CD14-positive monocyte (primary cell): Measurements from ENCODE around the gene UNC5CL. TPM values are rescaled to one million over a fixed set of nuclear protein-coding genes. Genes with fewer than 3 reads are reported as not detected.
A peak's percentile ranks its signal among the peaks of the same experiment; 100 is the strongest.

Experiments
- DNase-seq, 3 donors: peaks; one replicate each; pipeline ENCODE4 v3.0.0-alpha.2; 2011 to 2022
- H2AFZ ChIP-seq: 2 replicates; pipeline ENCODE4 v1.6.0; 2012; ENCODE audit warnings: mild to moderate bottlenecking, low read depth, low read length, inconsistent platforms; ENCODE audit not compliant: insufficient read depth, poor library complexity, severe bottlenecking
- H3K27ac ChIP-seq, 2 donors: 1 replicate in 1 of 2; 2 replicates in 1 of 2; pipeline ENCODE4 v1.5.1; 2012 to 2013; ENCODE audit warnings: low read length in 2 of 2, control low read depth in 1 of 2, inconsistent platforms in 1 of 2, low read depth in 1 of 2, mild to moderate bottlenecking in 1 of 2
- H3K27me3 ChIP-seq, 2 donors: one replicate each; pipeline versions ENCODE4 v1.6.0 to v1.6.1; 2011 to 2013; ENCODE audit warnings: low read length in 2 of 2; ENCODE audit not compliant: control insufficient read depth in 2 of 2, insufficient read depth in 2 of 2
- H3K36me3 ChIP-seq, 2 donors: replicated peaks in 1 of 2; 1 replicate in 1 of 2; 2 replicates in 1 of 2; pipeline versions ENCODE4 v1.5.1 to v1.6.1; 2012 to 2013; ENCODE audit warnings: low read length in 2 of 2, control low read depth in 1 of 2, inconsistent platforms in 1 of 2, mild to moderate bottlenecking in 1 of 2; ENCODE audit not compliant: insufficient read depth in 2 of 2, control insufficient read depth in 1 of 2
- H3K4me1 ChIP-seq, 2 donors: 1 replicate in 1 of 2; 2 replicates in 1 of 2; pipeline versions ENCODE4 v1.5.1 to v1.6.1; 2012 to 2013; ENCODE audit warnings: low read length in 2 of 2, control low read depth in 1 of 2, inconsistent platforms in 1 of 2, mild to moderate bottlenecking in 1 of 2, moderate library complexity in 1 of 2; ENCODE audit not compliant: insufficient read depth in 2 of 2, control insufficient read depth in 1 of 2
- H3K4me2 ChIP-seq: replicated peaks from 2 replicates; pipeline ENCODE3; 2012; ENCODE audit warnings: low read length, moderate library complexity, mild to moderate bottlenecking; ENCODE audit not compliant: poor library complexity, severe bottlenecking; ENCODE audit errors: extremely low read depth
- H3K4me3 ChIP-seq, 3 experiments: fragments of 200-600 bp in 1 of 3; sonication (generic) in 1 of 3; replicated peaks in 1 of 3; 1 replicate in 2 of 3; 2 replicates in 1 of 3; pipeline ENCODE4 v1.5.1; 2011 to 2013; ENCODE audit warnings: low read length in 3 of 3, mild to moderate bottlenecking in 3 of 3, control low read depth in 2 of 3, low read depth in 2 of 3, inconsistent platforms in 1 of 3, moderate library complexity in 1 of 3
- H3K79me2 ChIP-seq: 2 replicates; pipeline ENCODE4 v1.6.0; 2012; ENCODE audit warnings: mild to moderate bottlenecking, control low read depth, inconsistent platforms, low read length, moderate library complexity; ENCODE audit not compliant: insufficient read depth
- H3K9ac ChIP-seq: 2 replicates; pipeline ENCODE4 v1.6.0; 2017; ENCODE audit warnings: low read length, mild to moderate bottlenecking; ENCODE audit not compliant: insufficient read depth, poor library complexity, severe bottlenecking
- H3K9me3 ChIP-seq, 2 donors: replicated peaks in 1 of 2; 1 replicate in 1 of 2; 2 replicates in 1 of 2; pipeline versions ENCODE4 v1.5.1 to v1.6.1; 2012 to 2013; ENCODE audit warnings: low read length in 2 of 2, control low read depth in 1 of 2; ENCODE audit not compliant: control insufficient read depth in 1 of 2, insufficient read depth in 1 of 2
- H4K20me1 ChIP-seq: 2 replicates; pipeline ENCODE4 v1.6.0; 2012; ENCODE audit warnings: mild to moderate bottlenecking, low read length, control low read depth, moderate library complexity; ENCODE audit not compliant: insufficient read depth
- H3K27ac Mint-ChIP-seq, 7 donors: one replicate each; pipeline ENCODE4 v1.8.0; 2020; ENCODE audit warnings: mild to moderate bottlenecking in 7 of 7, mixed read lengths in 7 of 7, moderate library complexity in 6 of 7, inconsistent platforms in 2 of 7
- H3K27me3 Mint-ChIP-seq, 3 donors: one replicate each; pipeline ENCODE4 v1.8.0; 2021 to 2022; ENCODE audit warnings: low read depth in 3 of 3, mild to moderate bottlenecking in 3 of 3, mixed read lengths in 3 of 3, moderate library complexity in 3 of 3, inconsistent platforms in 1 of 3
- H3K36me3 Mint-ChIP-seq, 2 donors: one replicate each; pipeline ENCODE4 v1.8.0; 2020; ENCODE audit warnings: mixed read lengths in 2 of 2, inconsistent platforms in 1 of 2, mild to moderate bottlenecking in 1 of 2
- H3K4me1 Mint-ChIP-seq: one replicate; pipeline ENCODE4 v1.8.0; 2020; ENCODE audit warnings: mild to moderate bottlenecking, mixed read lengths
- H3K4me3 Mint-ChIP-seq, 2 donors: one replicate each; pipeline ENCODE4 v1.8.0; 2020; ENCODE audit warnings: mild to moderate bottlenecking in 2 of 2, mixed read lengths in 2 of 2, moderate library complexity in 1 of 2
- H3K9me3 Mint-ChIP-seq, 7 donors: one replicate each; pipeline ENCODE4 v1.8.0; 2020 to 2022; ENCODE audit warnings: mixed read lengths in 7 of 7, mild to moderate bottlenecking in 6 of 7, moderate library complexity in 6 of 7, inconsistent platforms in 2 of 7
- WGBS: methylation state at CpG from one replicate; pipeline ENCODE4 v1.1.5; 2013; ENCODE audit warnings: missing lambda C conversion rate; ENCODE audit not compliant: insufficient coverage; 5-methylcytosine and 5-hydroxymethylcytosine counted together
- intact Hi-C, 2 donors: fragments of 100-400 bp; cut with micrococcal nuclease; formaldehyde crosslinking; loops; one replicate each; pipeline versions ENCODE4 v1.15.0 to v1.15.1; 2023
- polyA plus RNA-seq, 3 donors: library from polyadenylated mRNA; depleted of rRNA in 1 of 3; unstranded in 2 of 3; stranded (reverse) in 1 of 3; fragments of 300-500 nt in 2 of 3; fragments of >200 nt in 1 of 3; fragmentation: Illumina TruSeq in 2 of 3; gene quantifications; 1 replicate in 2 of 3; 2 replicates in 1 of 3; pipeline ENCODE4 v1.2.3, GENCODE V29; 2012 to 2021
- TF ChIP-seq, protein P1 (sequence below): fragments of 200-600 bp; IDR thresholded peaks from one replicate; pipeline ENCODE4 v1.8.0; 2022; ENCODE audit warnings: antibody characterized with exemption, mild to moderate bottlenecking

The UNC5CL gene
- polyA plus RNA-seq, 3 donors = 0.09 to 2.3 TPM; not detected in 1

- Mint-ChIP-seq H3K27me3 (no peaks in the 10 kb centered on the region), H3K36me3 (peaks cover 35 to 38% of the 10 kb centered on the region in 2 donors), H3K9me3 (no peaks in the 10 kb centered on the region), H3K4me3 (no peak overlapping the region), H3K27ac (no peak overlapping the region), H3K4me1 (peaks cover 30% of the 10 kb centered on the region)
- Histone ChIP-seq H4K20me1 (peaks cover 50% of the 10 kb centered on the region), H3K9me3 (no peaks in the 10 kb centered on the region), H3K27me3 (no peaks in the 10 kb centered on the region), H3K4me1 (peaks cover 20 to 26% of the 10 kb centered on the region in 2 donors), H3K9ac (no peak overlapping the region), H2AFZ (no peak overlapping the region), H3K4me2 (no peak overlapping the region), H3K79me2 (peaks cover 91% of the 10 kb centered on the region), H3K27ac (no peak overlapping the region), H3K4me3 (no peak overlapping the region), H3K36me3 (peaks cover 30 to 47% of the 10 kb centered on the region in 2 donors)
- intact Hi-C loops = loop anchor here in 1 of 2 donors (10.0 kb wide), 1 partner anchor 657 kb away; the partner anchor contains the start of gene TFEB
- TF ChIP-seq, protein P1, sequence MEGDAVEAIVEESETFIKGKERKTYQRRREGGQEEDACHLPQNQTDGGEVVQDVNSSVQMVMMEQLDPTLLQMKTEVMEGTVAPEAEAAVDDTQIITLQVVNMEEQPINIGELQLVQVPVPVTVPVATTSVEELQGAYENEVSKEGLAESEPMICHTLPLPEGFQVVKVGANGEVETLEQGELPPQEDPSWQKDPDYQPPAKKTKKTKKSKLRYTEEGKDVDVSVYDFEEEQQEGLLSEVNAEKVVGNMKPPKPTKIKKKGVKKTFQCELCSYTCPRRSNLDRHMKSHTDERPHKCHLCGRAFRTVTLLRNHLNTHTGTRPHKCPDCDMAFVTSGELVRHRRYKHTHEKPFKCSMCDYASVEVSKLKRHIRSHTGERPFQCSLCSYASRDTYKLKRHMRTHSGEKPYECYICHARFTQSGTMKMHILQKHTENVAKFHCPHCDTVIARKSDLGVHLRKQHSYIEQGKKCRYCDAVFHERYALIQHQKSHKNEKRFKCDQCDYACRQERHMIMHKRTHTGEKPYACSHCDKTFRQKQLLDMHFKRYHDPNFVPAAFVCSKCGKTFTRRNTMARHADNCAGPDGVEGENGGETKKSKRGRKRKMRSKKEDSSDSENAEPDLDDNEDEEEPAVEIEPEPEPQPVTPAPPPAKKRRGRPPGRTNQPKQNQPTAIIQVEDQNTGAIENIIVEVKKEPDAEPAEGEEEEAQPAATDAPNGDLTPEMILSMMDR = no peak
- 100% methylated on average over 1 of the region's 2 CpGs for WGBS
- no peak for DNase-seq
Measured at GRCh38 chr6:41077536-41077935, 38.5 kb upstream of the UNC5CL start.

- Histone ChIP-seq H2AFZ (no peak overlapping the region), H3K9ac (no peak overlapping the region), H3K4me2 (no peak overlapping the region), H3K79me2 (peaks cover 78% of the 10 kb centered on the region), H3K27ac (no peak overlapping the region), H3K4me1 (peaks cover 24 to 32% of the 10 kb centered on the region in 2 donors), H4K20me1 (peaks cover 36% of the 10 kb centered on the region), H3K36me3 (peaks cover 20 to 31% of the 10 kb centered on the region in 2 donors), H3K27me3 (no peaks in the 10 kb centered on the region), H3K4me3 (no peak overlapping the region), H3K9me3 (no peaks in the 10 kb centered on the region)
- no peak overlapping the region for H3K4me3 Mint-ChIP-seq
- H3K9me3 Mint-ChIP-seq = no peaks in the 10 kb centered on the region
- DNase-seq = no peak
- H3K36me3 Mint-ChIP-seq = peaks cover 25% of the 10 kb centered on the region in 2 donors
- TF ChIP-seq, protein P1 = no peak
- H3K27ac Mint-ChIP-seq = peak overlapping the region in 4 of 7 donors; percentile 4 to 33 (median 14)
- intact Hi-C loops = loop anchor here in 1 of 2 donors (10.0 kb wide), 1 partner anchor 659 kb away; the partner anchor contains the start of gene TFEB
- no peaks in the 10 kb centered on the region for H3K27me3 Mint-ChIP-seq
- peaks cover 35% of the 10 kb centered on the region for H3K4me1 Mint-ChIP-seq
- 100% methylated on average over 1 of the region's 4 CpGs for WGBS
Measured at GRCh38 chr6:41075651-41076626, 36.9 kb upstream of the UNC5CL start.
